Activated naive CD8-positive, alpha-beta T cell (primary cell): ENCODE results near the gene NTSR1.

Experiments used
- H3K27ac Mint-ChIP-seq: one replicate; pipeline ENCODE4 v1.8.0; 2021; ENCODE audit warnings: mixed read lengths
- H3K27me3 Mint-ChIP-seq: one replicate; pipeline ENCODE4 v1.8.0; 2021; ENCODE audit warnings: mixed read lengths
- H3K36me3 Mint-ChIP-seq: one replicate; pipeline ENCODE4 v1.8.0; 2021; ENCODE audit warnings: mixed read lengths
- H3K4me1 Mint-ChIP-seq: one replicate; pipeline ENCODE4 v1.8.0; 2021; ENCODE audit warnings: low read depth, mixed read lengths
- H3K4me3 Mint-ChIP-seq: one replicate; pipeline ENCODE4 v1.8.0; 2021; ENCODE audit warnings: mild to moderate bottlenecking, mixed read lengths
- H3K9me3 Mint-ChIP-seq: one replicate; pipeline ENCODE4 v1.8.0; 2021; ENCODE audit warnings: low read depth, mixed read lengths

The NTSR1 gene

DNA sequence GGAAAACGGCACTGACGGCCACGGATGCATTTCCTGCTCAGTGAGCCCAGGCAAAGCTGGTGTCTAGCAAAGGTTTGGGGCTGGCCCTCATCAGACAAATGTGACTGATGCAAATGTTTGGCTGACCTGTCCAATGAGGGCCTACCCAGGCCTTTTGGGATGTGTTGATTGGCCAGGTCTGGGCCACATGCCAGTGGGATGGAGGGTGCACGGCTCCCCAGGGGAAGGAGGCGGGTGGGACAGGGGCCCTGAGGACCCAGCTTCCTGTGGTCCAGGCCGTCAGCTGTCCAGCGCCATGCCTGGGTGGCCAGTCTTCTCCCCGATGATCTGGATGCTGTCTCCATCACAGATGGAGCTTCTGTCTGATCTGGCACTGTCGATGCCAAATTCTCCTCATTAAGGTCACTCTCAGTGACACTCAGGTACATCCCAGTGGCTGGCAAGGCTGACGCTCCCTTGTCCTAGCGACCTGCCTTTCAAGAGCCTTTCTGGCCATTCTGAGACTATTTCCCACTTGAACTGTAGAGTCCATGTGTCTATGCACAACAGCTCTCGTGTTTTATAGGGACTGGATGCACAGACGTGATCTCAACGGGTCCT, 43.0 kb downstream of the NTSR1 start:
- no peaks in the 10 kb centered on the region for H3K9me3 Mint-ChIP-seq
- no peak overlapping the region for H3K27ac Mint-ChIP-seq
- peaks cover 9% of the 10 kb centered on the region for H3K27me3 Mint-ChIP-seq
- no peaks in the 10 kb centered on the region for H3K36me3 Mint-ChIP-seq
- no peak overlapping the region for H3K4me3 Mint-ChIP-seq
- peaks cover 1% of the 10 kb centered on the region for H3K4me1 Mint-ChIP-seq

DNA sequence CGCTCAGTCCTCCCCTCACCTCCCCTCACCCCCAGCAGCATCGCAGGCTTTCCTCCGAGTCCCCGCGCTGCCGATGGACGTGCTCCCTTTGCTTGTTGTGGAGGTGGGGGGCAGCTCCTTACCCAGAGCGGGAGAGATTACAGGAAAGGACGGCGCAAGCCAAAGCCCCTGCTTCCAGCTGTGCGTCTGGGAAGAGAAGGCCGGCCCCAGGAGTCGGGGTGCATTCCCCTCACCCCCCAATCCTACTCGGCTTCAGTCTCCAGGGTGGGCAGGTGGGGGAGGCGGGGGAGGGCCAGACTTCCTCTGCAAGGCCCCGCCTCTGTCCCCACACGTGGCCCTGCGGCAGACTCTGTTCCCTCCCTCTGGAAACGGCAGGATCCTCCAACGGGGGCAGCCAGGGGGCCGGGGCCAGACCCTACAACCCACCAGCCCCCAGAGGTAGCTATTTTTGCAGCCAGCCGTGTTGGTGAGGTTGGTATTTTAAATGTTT, 43.6 kb downstream of the NTSR1 start:
- no peaks in the 10 kb centered on the region for H3K9me3 Mint-ChIP-seq
- peaks cover 7% of the 10 kb centered on the region for H3K27me3 Mint-ChIP-seq
- no peak overlapping the region for H3K4me3 Mint-ChIP-seq
- no peaks in the 10 kb centered on the region for H3K36me3 Mint-ChIP-seq
- peaks cover 1% of the 10 kb centered on the region for H3K4me1 Mint-ChIP-seq
- no peak overlapping the region for H3K27ac Mint-ChIP-seq

DNA sequence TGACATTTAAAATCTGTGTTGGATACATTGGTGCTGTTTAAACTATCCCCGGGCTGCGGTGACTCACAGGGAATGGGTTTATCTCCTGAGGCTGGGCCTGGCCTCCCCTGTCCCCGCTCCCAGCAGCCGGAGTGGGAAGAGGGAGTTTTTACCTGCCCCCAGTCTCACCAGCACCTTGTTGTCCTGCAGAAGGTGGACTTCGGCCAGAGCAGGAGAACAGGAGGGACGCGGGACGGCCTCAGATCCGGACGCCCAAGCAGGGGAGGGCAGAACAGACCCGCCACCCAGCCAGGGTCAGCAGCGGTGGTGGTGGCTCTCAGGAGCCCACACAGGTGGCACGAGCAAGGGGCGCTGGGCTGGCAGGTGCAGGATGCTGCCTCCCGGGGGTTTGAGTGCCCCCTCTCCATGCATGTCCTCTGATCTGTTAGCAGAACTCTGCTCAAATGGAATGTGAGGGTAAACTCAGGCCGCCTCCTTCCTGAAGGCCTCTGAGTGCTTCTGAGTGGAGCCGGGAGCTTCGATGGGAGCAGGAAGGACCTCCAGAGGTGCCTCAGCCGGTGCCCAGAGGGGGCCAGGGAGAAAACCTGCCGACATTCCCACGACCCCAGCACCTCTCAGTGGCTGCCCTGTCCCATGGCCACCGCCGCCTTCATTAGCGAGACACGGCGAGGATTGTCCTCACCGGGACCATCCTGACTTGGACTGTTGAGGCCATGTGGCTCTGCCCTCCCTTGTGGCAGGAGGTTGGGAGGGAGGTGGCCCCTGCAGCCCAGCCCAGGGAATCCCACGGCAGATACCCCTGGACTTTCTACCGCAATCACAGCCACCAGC, 44.2 kb downstream of the NTSR1 start:
- no peak overlapping the region for H3K4me3 Mint-ChIP-seq
- H3K9me3 Mint-ChIP-seq = no peaks in the 10 kb centered on the region
- no peak overlapping the region for H3K27ac Mint-ChIP-seq
- H3K27me3 Mint-ChIP-seq = peaks cover 7% of the 10 kb centered on the region
- no peaks in the 10 kb centered on the region for H3K36me3 Mint-ChIP-seq
- peaks cover 1% of the 10 kb centered on the region for H3K4me1 Mint-ChIP-seq

DNA sequence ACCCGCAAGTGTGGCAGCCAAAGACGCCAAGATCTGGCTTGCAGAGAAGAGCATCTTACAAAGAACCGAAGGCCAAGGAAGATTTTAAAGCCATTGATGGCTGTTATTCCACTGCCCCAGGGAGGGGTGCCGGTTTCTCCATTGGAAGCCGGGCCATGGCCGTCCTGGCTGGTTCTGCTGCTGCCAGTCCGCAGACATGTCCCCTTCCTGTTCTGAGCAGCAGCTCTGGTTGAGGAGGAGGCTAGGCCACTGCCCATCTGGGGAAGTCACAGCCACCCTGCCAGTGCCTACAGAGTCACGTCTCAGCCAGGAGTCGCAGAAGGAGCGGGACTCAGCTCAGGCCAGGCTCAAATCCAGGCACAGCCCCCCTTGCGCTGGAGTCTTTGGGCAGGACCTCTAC, 45.0 kb downstream of the NTSR1 start:
- peaks cover 1% of the 10 kb centered on the region for H3K4me1 Mint-ChIP-seq
- H3K4me3 Mint-ChIP-seq = no peak overlapping the region
- no peak overlapping the region for H3K27ac Mint-ChIP-seq
- H3K27me3 Mint-ChIP-seq = peaks cover 5% of the 10 kb centered on the region
- H3K9me3 Mint-ChIP-seq = no peaks in the 10 kb centered on the region
- no peaks in the 10 kb centered on the region for H3K36me3 Mint-ChIP-seq

DNA sequence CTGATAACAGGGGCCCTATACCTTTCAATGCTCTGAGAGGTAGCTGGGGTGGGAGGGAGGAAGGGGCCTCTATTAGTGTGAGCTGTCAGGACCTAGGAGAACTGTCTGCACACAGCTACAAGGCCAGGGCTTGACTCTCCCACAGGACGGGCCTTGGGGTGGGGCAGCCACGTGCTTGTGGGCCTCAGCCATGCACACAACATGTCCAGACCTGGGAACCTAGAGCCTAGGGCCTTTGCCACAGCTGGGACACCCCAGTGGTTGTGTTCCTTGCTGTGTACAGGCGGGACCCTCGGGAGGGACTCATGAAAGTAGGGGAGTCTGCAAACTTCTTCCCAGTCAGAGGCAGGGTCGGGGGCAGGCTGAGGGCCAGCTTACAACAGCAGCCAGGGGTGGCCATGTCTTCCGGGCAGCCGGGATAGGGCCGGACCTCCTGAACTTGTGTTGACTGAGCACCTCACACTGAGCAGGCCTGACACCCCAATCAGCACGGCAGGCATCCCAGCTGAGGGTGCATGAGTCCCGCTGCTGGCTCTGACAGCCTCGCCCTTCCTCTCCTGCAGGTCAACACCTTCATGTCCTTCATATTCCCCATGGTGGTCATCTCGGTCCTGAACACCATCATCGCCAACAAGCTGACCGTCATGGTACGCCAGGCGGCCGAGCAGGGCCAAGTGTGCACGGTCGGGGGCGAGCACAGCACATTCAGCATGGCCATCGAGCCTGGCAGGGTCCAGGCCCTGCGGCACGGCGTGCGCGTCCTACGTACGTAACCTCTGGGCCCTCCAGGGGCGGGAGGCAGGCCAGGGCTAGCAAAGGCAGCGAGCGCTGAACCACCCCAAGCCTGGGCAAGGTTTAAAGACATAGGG, 45.7 kb downstream of the NTSR1 start:
- Mint-ChIP-seq H3K27ac (no peak overlapping the region), H3K4me1 (peaks cover 1% of the 10 kb centered on the region), H3K27me3 (peaks cover 5% of the 10 kb centered on the region), H3K4me3 (no peak overlapping the region), H3K36me3 (no peaks in the 10 kb centered on the region), H3K9me3 (no peaks in the 10 kb centered on the region)

DNA sequence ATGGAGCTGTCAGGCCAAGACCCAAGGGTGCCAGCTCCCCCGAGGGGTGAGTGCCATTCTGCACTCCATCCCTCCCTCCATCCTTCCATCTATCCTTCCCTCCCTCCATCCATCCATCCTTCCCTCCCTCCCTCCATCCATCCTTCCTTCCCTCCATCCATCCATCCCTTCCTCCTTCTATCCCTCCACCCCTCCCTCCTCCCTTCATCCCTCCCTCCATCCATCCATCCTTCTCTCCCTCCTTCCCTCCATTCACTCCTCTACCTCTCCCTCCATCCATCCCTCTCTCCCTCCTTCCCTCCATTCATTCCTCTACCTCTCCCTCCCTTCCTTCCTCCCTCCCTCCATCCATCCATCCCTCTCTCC, 46.3 kb downstream of the NTSR1 start:
- H3K27me3 Mint-ChIP-seq = peaks cover 5% of the 10 kb centered on the region

DNA sequence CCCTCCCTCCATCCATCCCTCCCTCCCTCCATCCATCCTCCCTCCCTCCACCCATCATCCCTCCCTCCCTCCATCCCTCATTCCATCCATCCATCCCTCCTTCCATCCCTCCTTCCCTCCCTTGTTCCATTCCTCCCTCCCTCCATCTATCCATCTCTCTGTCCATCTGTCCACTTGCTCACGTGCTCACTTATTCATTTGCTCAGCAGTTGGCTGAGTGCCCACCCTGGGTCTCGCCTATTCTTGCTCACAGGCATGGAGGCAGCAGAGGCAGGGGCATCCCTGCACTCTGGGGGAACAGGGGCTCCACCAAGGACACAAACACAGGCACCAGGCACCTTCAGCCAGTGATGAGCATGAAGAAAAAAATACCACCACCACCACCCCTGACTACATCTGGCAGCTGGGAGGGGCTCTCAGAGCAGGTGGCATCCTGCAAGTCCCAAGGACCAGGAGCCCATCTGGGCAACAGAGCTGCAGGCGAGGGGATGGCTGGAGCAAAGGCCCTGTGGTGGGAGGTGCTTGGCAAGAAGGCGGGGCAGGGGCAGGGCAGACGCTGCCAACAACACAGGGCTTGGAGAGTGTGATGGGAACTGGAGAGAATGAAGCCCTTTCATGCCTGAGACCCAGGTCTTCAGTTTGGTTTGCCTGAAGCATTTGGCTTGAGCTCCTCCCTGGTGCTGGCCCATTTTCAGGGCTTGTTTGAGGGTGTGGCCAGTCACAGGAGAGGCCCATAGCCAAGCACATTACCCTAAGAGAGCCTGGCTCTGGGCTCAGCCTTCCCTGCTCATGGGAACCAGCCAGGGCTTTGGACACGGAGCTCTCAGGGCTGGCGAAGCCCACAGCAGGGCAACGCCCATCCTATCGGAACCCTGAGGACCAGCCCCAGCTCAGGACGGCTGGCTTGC, 47.4 kb downstream of the NTSR1 start:
- Mint-ChIP-seq H3K27ac (no peak overlapping the region), H3K4me1 (peaks cover 1% of the 10 kb centered on the region), H3K4me3 (no peak overlapping the region), H3K36me3 (no peaks in the 10 kb centered on the region), H3K27me3 (peaks cover 3% of the 10 kb centered on the region), H3K9me3 (no peaks in the 10 kb centered on the region)

More for the DNA sequence above, 46.3 kb downstream of the NTSR1 start:
- H3K4me1 Mint-ChIP-seq = peaks cover 1% of the 10 kb centered on the region
- no peaks in the 10 kb centered on the region for H3K36me3 Mint-ChIP-seq
- H3K9me3 Mint-ChIP-seq = no peaks in the 10 kb centered on the region
- H3K4me3 Mint-ChIP-seq = no peak overlapping the region
- no peak overlapping the region for H3K27ac Mint-ChIP-seq

DNA sequence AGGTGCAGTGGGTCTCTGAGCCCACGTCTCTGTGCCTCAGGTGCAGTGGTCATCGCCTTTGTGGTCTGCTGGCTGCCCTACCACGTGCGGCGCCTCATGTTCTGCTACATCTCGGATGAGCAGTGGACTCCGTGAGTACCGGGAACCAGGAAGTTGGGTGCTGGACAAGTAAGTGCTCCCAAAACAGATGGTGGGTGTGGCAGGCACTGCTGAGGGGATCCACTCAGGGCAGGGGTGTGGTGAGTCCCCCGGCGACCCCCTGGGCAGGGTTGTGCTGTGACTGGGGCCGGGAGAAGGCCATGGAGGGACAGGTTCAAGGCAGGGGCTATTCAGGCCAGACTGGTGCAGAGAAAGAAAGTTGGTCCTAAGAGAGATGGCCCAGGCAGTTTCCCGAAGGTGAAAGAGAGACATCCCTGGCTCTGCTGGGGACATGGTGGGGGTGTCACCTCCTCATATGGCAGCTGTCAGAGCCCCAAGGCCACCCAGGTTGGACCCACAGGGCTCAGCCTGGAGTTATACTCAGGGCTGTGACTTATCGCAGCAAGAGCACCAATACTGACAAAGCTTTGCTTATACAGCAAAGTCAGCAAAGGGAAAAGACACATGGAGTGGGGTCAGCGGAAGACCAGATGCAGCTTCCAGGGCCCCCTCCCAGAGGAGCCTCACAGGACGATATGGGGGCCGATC, 49.7 kb downstream of the NTSR1 start:
- no peaks in the 10 kb centered on the region for H3K27me3 Mint-ChIP-seq
- H3K4me3 Mint-ChIP-seq = no peak overlapping the region
- H3K9me3 Mint-ChIP-seq = no peaks in the 10 kb centered on the region
- H3K27ac Mint-ChIP-seq = no peak overlapping the region
- H3K36me3 Mint-ChIP-seq = no peaks in the 10 kb centered on the region
- H3K4me1 Mint-ChIP-seq = no peaks in the 10 kb centered on the region

DNA sequence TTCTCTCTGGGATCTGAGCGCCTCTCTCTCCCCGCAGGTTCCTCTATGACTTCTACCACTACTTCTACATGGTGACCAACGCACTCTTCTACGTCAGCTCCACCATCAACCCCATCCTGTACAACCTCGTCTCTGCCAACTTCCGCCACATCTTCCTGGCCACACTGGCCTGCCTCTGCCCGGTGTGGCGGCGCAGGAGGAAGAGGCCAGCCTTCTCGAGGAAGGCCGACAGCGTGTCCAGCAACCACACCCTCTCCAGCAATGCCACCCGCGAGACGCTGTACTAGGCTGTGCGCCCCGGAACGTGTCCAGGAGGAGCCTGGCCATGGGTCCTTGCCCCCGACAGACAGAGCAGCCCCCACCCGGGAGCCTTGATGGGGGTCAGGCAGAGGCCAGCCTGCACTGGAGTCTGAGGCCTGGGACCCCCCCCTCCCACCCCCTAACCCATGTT, 51.4 kb downstream of the NTSR1 start:
- H3K9me3 Mint-ChIP-seq = no peaks in the 10 kb centered on the region
- no peak overlapping the region for H3K4me3 Mint-ChIP-seq
- H3K36me3 Mint-ChIP-seq = no peaks in the 10 kb centered on the region
- no peak overlapping the region for H3K27ac Mint-ChIP-seq
- no peaks in the 10 kb centered on the region for H3K4me1 Mint-ChIP-seq
- H3K27me3 Mint-ChIP-seq = no peaks in the 10 kb centered on the region

DNA sequence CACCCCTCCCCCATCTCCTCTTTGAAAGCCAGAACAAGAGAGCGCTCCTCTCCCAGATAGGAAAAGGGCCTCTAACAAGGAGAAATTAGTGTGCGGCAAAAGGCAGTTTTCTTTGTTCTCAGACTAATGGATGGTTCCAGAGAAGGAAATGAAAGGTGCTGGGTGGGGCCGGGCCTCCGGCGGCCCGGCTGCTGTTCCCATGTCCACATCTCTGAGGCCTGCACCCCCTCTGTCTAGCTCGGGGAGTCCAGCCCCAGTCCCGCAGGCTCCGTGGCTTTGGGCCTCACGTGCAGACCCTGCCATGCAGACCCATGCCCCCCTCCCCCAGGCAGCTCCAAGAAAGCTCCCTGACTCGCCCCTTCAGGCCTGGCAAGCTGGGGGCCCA, 51.8 kb downstream of the NTSR1 start:
- H3K36me3 Mint-ChIP-seq = no peaks in the 10 kb centered on the region
- no peaks in the 10 kb centered on the region for H3K9me3 Mint-ChIP-seq
- H3K4me3 Mint-ChIP-seq = no peak overlapping the region
- no peaks in the 10 kb centered on the region for H3K27me3 Mint-ChIP-seq
- no peaks in the 10 kb centered on the region for H3K4me1 Mint-ChIP-seq
- no peak overlapping the region for H3K27ac Mint-ChIP-seq

DNA sequence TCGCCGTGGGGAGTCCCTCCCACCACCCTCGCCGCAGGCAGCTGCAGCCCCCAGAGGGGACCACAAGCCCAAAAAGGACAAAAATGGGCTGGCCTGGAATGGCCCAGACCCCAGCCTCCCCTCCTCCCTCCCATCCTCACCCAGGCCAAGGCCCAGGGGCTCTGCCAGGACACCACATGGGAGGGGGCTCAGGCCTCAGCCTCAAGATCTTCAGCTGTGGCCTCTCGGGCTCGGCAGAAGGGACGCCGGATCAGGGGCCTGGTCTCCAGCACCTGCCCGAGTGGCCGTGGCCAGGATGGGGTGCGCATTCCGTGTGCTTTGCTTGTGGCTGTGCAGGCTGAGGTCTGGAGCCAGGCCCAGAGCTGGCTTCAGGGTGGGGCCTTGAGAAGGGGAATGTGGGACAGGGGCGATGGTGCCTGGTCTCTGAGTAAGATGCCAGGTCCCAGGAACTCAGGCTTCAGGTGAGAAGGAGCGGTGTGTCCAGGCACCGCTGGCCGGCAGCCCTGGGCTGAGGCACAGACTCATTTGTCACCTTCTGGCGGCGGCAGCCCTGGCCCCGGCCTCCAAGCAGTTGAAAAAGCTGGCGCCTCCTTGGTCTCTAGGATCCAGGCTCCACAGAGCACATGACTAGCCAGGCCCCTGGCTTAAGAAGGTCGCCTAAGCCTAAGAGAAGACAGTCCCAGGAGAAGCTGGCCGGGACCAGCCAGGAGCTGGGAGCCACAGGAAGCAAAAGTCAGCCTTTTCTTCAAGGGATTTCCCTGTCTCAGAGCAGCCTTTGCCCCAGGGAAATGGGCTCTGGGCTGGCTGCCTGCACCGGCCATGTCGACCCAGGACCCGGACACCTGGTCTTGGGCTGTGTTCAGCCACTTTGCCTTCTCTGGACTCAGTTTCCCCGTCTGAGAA, 52.5 kb downstream of the NTSR1 start:
- Mint-ChIP-seq H3K27me3 (no peaks in the 10 kb centered on the region), H3K4me1 (no peaks in the 10 kb centered on the region), H3K4me3 (no peak overlapping the region), H3K36me3 (no peaks in the 10 kb centered on the region), H3K27ac (no peak overlapping the region), H3K9me3 (no peaks in the 10 kb centered on the region)

DNA sequence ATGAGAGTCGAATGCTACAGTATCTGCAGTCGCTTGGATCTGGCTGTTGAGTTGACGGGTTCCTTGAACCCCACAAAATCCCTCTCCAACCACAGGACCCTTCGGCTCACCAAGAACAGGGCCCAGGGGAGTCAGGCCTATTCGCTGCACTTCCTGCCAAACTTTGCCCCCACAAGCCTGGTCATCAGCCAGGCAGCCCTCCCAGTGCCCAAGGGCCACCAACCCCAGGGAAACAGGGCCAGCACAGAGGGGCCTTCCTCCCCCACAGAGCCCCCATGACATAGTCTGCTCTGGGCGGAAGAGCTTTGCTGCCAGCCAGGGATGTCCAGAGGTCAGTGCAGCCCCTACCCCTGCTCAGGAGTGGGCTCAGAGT, 53.1 kb downstream of the NTSR1 start:
- Mint-ChIP-seq H3K4me3 (no peak overlapping the region), H3K36me3 (no peaks in the 10 kb centered on the region), H3K27ac (no peak overlapping the region), H3K9me3 (no peaks in the 10 kb centered on the region), H3K27me3 (no peaks in the 10 kb centered on the region), H3K4me1 (no peaks in the 10 kb centered on the region)

DNA sequence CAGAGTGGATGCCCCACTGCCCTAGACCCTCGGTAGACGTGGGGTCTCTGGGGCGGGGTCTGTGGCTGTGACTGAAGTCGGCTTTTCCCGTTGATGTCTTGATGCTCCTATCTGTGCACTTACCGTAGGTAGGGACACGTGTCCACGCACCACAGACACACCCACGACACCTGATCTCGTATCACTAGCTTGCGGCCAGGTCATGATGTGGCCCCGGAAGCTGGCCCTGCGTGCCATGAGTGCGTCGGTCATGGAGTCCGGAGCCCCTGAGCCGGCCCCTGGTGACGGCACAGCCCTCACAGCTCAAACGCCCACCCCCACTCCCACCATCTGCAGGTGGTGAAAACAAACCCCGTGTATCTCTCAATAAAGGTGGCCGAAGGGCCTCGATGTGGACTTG, 53.7 kb downstream of the NTSR1 start:
- Mint-ChIP-seq H3K4me3 (no peak overlapping the region), H3K36me3 (no peaks in the 10 kb centered on the region), H3K9me3 (no peaks in the 10 kb centered on the region), H3K27me3 (no peaks in the 10 kb centered on the region), H3K27ac (no peak overlapping the region), H3K4me1 (peaks cover 3% of the 10 kb centered on the region)
